Mononuclear cell (primary cell): ENCODE data around the gene MTM1. TPM values are rescaled to one million over a fixed set of nuclear protein-coding genes. Genes with fewer than 3 reads are reported as not detected.

Experiments used
- H3K27me3 ChIP-seq: 2 replicates; pipeline ENCODE4 v1.6.0; 2011; ENCODE audit warnings: low read length, control low read depth; ENCODE audit not compliant: insufficient read depth
- H3K4me1 ChIP-seq: 2 replicates; pipeline ENCODE4 v1.5.1; 2011; ENCODE audit warnings: mild to moderate bottlenecking, low read length, control low read depth; ENCODE audit not compliant: insufficient read depth
- H3K4me3 ChIP-seq: 2 replicates; pipeline ENCODE4 v1.5.1; 2011; ENCODE audit warnings: mild to moderate bottlenecking, low read length, moderate library complexity
- H3K9me3 ChIP-seq: 2 replicates; pipeline ENCODE4 v1.5.1; 2011; ENCODE audit warnings: low read depth, mild to moderate bottlenecking, control low read depth, low read length
- total RNA-seq: library from RNA; depleted of rRNA; stranded (reverse); fragments of >200 nt; gene quantifications from one replicate; pipeline ENCODE4 v1.2.3, GENCODE V29; 2012

MTM1 gene
- 21.8 TPM for total RNA-seq

GRCh38 chrX:150568320-150569154, at the start of gene MTM1:
Gene MTM1, plus strand, starts transcription at chrX:150568621. Its CDS starts 23,994 bp downstream, at chrX:150592615.
- Histone ChIP-seq H3K9me3 (no peaks in the 10 kb centered on the region), H3K4me3 (peak within 1 kb of the TSS; percentile 61), H3K4me1 (peaks cover 43% of the 10 kb centered on the region)

GRCh38 chrX:150522494-150522893, 45.9 kb upstream of the MTM1 start:
- Histone ChIP-seq H3K9me3 (no peaks in the 10 kb centered on the region), H3K4me1 (no peaks in the 10 kb centered on the region), H3K4me3 (no peak overlapping the region), H3K27me3 (no peaks in the 10 kb centered on the region)

More at GRCh38 chrX:150568320-150569154, at the start of gene MTM1:
- no peaks in the 10 kb centered on the region for H3K27me3 ChIP-seq

GRCh38 chrX:150525061-150525919, 43.1 kb upstream of the MTM1 start:
- H3K4me1 ChIP-seq = no peaks in the 10 kb centered on the region
- no peak overlapping the region for H3K4me3 ChIP-seq
- H3K27me3 ChIP-seq = no peaks in the 10 kb centered on the region
- H3K9me3 ChIP-seq = no peaks in the 10 kb centered on the region

GRCh38 chrX:150526692-150527091, 41.7 kb upstream of the MTM1 start:
- H3K4me1 ChIP-seq = no peaks in the 10 kb centered on the region
- H3K27me3 ChIP-seq = no peaks in the 10 kb centered on the region
- H3K4me3 ChIP-seq = no peak overlapping the region
- H3K9me3 ChIP-seq = no peaks in the 10 kb centered on the region

- no peaks in the 10 kb centered on the region for H3K4me1 ChIP-seq
- H3K9me3 ChIP-seq = no peaks in the 10 kb centered on the region
- no peaks in the 10 kb centered on the region for H3K27me3 ChIP-seq
- no peak overlapping the region for H3K4me3 ChIP-seq
Measured at GRCh38 chrX:150527108-150527507, 41.3 kb upstream of the MTM1 start.

GRCh38 chrX:150529587-150529986, 38.8 kb upstream of the MTM1 start:
- no peaks in the 10 kb centered on the region for H3K4me1 ChIP-seq
- no peaks in the 10 kb centered on the region for H3K27me3 ChIP-seq
- no peak overlapping the region for H3K4me3 ChIP-seq
- no peaks in the 10 kb centered on the region for H3K9me3 ChIP-seq

- H3K4me1 ChIP-seq = no peaks in the 10 kb centered on the region
- no peak overlapping the region for H3K4me3 ChIP-seq
- H3K27me3 ChIP-seq = no peaks in the 10 kb centered on the region
- no peaks in the 10 kb centered on the region for H3K9me3 ChIP-seq
Measured at GRCh38 chrX:150530821-150531220, 37.6 kb upstream of the MTM1 start.

- Histone ChIP-seq H3K27me3 (no peaks in the 10 kb centered on the region), H3K9me3 (no peaks in the 10 kb centered on the region), H3K4me1 (no peaks in the 10 kb centered on the region), H3K4me3 (no peak overlapping the region)
Measured at GRCh38 chrX:150531467-150531866, 37.0 kb upstream of the MTM1 start.

GRCh38 chrX:150533863-150534262, 34.6 kb upstream of the MTM1 start:
- no peaks in the 10 kb centered on the region for H3K4me1 ChIP-seq
- no peak overlapping the region for H3K4me3 ChIP-seq
- no peaks in the 10 kb centered on the region for H3K9me3 ChIP-seq
- H3K27me3 ChIP-seq = no peaks in the 10 kb centered on the region

- H3K4me1 ChIP-seq = no peaks in the 10 kb centered on the region
- H3K4me3 ChIP-seq = no peak overlapping the region
Measured at GRCh38 chrX:150536455-150537116, 31.8 kb upstream of the MTM1 start.

GRCh38 chrX:150537851-150538250, 30.6 kb upstream of the MTM1 start:
- Histone ChIP-seq H3K9me3 (no peaks in the 10 kb centered on the region), H3K4me3 (no peak overlapping the region), H3K4me1 (no peaks in the 10 kb centered on the region), H3K27me3 (no peaks in the 10 kb centered on the region)

More at GRCh38 chrX:150536455-150537116, 31.8 kb upstream of the MTM1 start:
- no peaks in the 10 kb centered on the region for H3K27me3 ChIP-seq
- no peaks in the 10 kb centered on the region for H3K9me3 ChIP-seq

GRCh38 chrX:150540965-150541364, 27.5 kb upstream of the MTM1 start:
- no peaks in the 10 kb centered on the region for H3K27me3 ChIP-seq

GRCh38 chrX:150542846-150543229, 25.6 kb upstream of the MTM1 start:
- Histone ChIP-seq H3K9me3 (no peaks in the 10 kb centered on the region), H3K4me1 (peaks cover 20% of the 10 kb centered on the region), H3K27me3 (no peaks in the 10 kb centered on the region), H3K4me3 (no peak overlapping the region)

More at GRCh38 chrX:150540965-150541364, 27.5 kb upstream of the MTM1 start:
- Histone ChIP-seq H3K4me1 (peaks cover 1% of the 10 kb centered on the region), H3K9me3 (no peaks in the 10 kb centered on the region), H3K4me3 (no peak overlapping the region)

- Histone ChIP-seq H3K4me3 (no peak overlapping the region), H3K9me3 (no peaks in the 10 kb centered on the region), H3K27me3 (no peaks in the 10 kb centered on the region), H3K4me1 (peaks cover 26% of the 10 kb centered on the region)
Measured at GRCh38 chrX:150543230-150544155, 24.9 kb upstream of the MTM1 start.
